SU-DHL-6 (cell line): ENCODE data around the gene KRT14.

Experiments
- EZH2phosphoT487 ChIP-seq: fragments of 200-600 bp; sonication (generic), shearing (Covaris generic); conservative IDR thresholded peaks from 2 replicates; pipeline ENCODE4 v1.6.1; 2018; ENCODE audit warnings: mild to moderate bottlenecking, antibody characterized with exemption, low read length, moderate library complexity, mixed read lengths
- TF ChIP-seq, protein P1 (sequence below): fragments of 200-600 bp; sonication (generic); IDR thresholded peaks from one replicate; pipeline ENCODE4 v1.5.1; 2017; ENCODE audit warnings: antibody characterized with exemption, mild to moderate bottlenecking, low read length, moderate library complexity; ENCODE audit not compliant: insufficient read depth, poor library complexity, severe bottlenecking

DNA sequence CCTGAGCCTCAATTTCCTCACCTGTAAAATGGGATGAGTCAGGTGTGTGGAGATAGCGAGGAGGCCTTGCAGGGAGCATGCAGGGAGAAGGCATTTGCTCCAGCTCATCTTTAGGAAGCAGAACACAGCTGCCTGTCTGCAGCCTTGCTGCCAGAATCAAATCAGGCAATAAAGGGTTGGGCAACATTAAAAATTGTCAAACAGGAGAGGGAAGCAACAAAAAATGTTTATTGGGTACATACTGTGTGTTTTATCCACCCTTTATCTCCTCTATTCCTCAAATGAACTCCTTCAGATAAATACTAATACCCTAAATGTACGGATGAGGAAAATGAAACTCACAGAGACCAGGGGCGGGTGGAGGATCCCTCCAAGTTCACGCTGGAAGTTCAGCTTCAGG is 13.6 kb upstream of the KRT14 start:
- TF ChIP-seq, protein P1, sequence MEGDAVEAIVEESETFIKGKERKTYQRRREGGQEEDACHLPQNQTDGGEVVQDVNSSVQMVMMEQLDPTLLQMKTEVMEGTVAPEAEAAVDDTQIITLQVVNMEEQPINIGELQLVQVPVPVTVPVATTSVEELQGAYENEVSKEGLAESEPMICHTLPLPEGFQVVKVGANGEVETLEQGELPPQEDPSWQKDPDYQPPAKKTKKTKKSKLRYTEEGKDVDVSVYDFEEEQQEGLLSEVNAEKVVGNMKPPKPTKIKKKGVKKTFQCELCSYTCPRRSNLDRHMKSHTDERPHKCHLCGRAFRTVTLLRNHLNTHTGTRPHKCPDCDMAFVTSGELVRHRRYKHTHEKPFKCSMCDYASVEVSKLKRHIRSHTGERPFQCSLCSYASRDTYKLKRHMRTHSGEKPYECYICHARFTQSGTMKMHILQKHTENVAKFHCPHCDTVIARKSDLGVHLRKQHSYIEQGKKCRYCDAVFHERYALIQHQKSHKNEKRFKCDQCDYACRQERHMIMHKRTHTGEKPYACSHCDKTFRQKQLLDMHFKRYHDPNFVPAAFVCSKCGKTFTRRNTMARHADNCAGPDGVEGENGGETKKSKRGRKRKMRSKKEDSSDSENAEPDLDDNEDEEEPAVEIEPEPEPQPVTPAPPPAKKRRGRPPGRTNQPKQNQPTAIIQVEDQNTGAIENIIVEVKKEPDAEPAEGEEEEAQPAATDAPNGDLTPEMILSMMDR, result no peak
- TF ChIP-seq EZH2phosphoT487, result no peak
